Caco-2 (cell line): ENCODE results near the gene GSG1L2. TPM values are rescaled to one million over a fixed set of nuclear protein-coding genes. Genes with fewer than 3 reads are reported as not detected.

Experiments
- BruUV-seq: library from RNA; stranded (reverse); fragments of 400-500 nt; replicated peaks from 2 replicates; lab custom pipeline; 2021; lab: Mats Ljungman, UMichigan
- CTCF ChIA-PET: fragments of 300-600 bp; sonication (Branson Sonifier 250); formaldehyde crosslinking; loops from one replicate; lab custom pipeline; 2022; ENCODE audit warnings: antibody characterized with exemption; lab: Charles Lee
- POLR2A ChIA-PET: fragments of 300-600 bp; sonication (Branson Sonifier 250); formaldehyde crosslinking; loops from one replicate; lab custom pipeline; 2022; ENCODE audit warnings: antibody characterized with exemption; lab: Charles Lee
- DNase-seq, 2 experiments: peaks; one replicate each; pipeline versions ENCODE4 v3.0.0 to v3.0.0-alpha.2; 2020 to 2022
- H3K27me3 ChIP-seq: replicated peaks from 2 replicates; pipeline ENCODE4 v1.6.0; 2011; ENCODE audit warnings: low read length; ENCODE audit not compliant: control insufficient read depth, insufficient read depth
- H3K36me3 ChIP-seq: 2 replicates; pipeline ENCODE4 v1.5.1; 2011; ENCODE audit warnings: low read length; ENCODE audit not compliant: control insufficient read depth, insufficient read depth
- H3K4me1 ChIP-seq: fragments of 250-450 bp; sonication (Bioruptor Pico); 2 replicates; pipeline ENCODE4 v1.5.1; 2020; ENCODE audit warnings: mild to moderate bottlenecking
- H3K4me3 ChIP-seq: 2 replicates; pipeline ENCODE4 v1.5.1; 2011; ENCODE audit warnings: low read depth, mild to moderate bottlenecking, control low read depth, low read length
- H3K9me3 ChIP-seq: fragments of 250-450 bp; sonication (Bioruptor Pico); 2 replicates; pipeline ENCODE4 v1.5.1; 2020; ENCODE audit warnings: mild to moderate bottlenecking, moderate library complexity
- H3K27ac Mint-ChIP-seq: one replicate; pipeline ENCODE4 v1.8.0; 2022; ENCODE audit warnings: mixed read lengths; ENCODE audit not compliant: unreplicated experiment
- H3K27me3 Mint-ChIP-seq: one replicate; pipeline ENCODE4 v1.8.0; 2022; ENCODE audit warnings: mixed read lengths; ENCODE audit not compliant: insufficient read depth, unreplicated experiment
- H3K36me3 Mint-ChIP-seq: one replicate; pipeline ENCODE4 v1.8.0; 2022; ENCODE audit warnings: mild to moderate bottlenecking, mixed read lengths; ENCODE audit not compliant: insufficient read depth, unreplicated experiment
- H3K4me1 Mint-ChIP-seq: one replicate; pipeline ENCODE4 v1.8.0; 2022; ENCODE audit warnings: low read depth, mixed read lengths; ENCODE audit not compliant: unreplicated experiment
- H3K4me3 Mint-ChIP-seq: one replicate; pipeline ENCODE4 v1.8.0; 2022; ENCODE audit warnings: mild to moderate bottlenecking, moderate library complexity, mixed read lengths; ENCODE audit not compliant: unreplicated experiment
- H3K9me3 Mint-ChIP-seq: one replicate; pipeline ENCODE4 v1.8.0; 2022; ENCODE audit warnings: mixed read lengths; ENCODE audit not compliant: unreplicated experiment
- intact Hi-C: fragments of 100-400 bp; cut with micrococcal nuclease; formaldehyde crosslinking; loops from one replicate; pipeline ENCODE4 v1.10.0; 2022; ENCODE audit not compliant: unreplicated experiment
- total RNA-seq: library from RNA; stranded (reverse); gene quantifications from 2 replicates; pipeline ENCODE4 v1.2.3, GENCODE V29; 2022
- TF ChIP-seq, protein P1 (sequence below), 2 experiments: fragments of 200-600 bp in 1 of 2; IDR thresholded peaks; 1 replicate in 1 of 2; 2 replicates in 1 of 2; pipeline versions ENCODE4 v1.5.1 to v1.8.0; 2011 to 2022; ENCODE audit warnings: antibody characterized with exemption in 1 of 2, control low read depth in 1 of 2, inconsistent platforms in 1 of 2, low read depth in 1 of 2, low read length in 1 of 2, mild to moderate bottlenecking in 1 of 2, moderate library complexity in 1 of 2; ENCODE audit not compliant: insufficient read depth in 1 of 2, severe bottlenecking in 1 of 2, unreplicated experiment in 1 of 2

The GSG1L2 gene
- total RNA-seq, 1 experiment from 2014 or later = not detected

DNA sequence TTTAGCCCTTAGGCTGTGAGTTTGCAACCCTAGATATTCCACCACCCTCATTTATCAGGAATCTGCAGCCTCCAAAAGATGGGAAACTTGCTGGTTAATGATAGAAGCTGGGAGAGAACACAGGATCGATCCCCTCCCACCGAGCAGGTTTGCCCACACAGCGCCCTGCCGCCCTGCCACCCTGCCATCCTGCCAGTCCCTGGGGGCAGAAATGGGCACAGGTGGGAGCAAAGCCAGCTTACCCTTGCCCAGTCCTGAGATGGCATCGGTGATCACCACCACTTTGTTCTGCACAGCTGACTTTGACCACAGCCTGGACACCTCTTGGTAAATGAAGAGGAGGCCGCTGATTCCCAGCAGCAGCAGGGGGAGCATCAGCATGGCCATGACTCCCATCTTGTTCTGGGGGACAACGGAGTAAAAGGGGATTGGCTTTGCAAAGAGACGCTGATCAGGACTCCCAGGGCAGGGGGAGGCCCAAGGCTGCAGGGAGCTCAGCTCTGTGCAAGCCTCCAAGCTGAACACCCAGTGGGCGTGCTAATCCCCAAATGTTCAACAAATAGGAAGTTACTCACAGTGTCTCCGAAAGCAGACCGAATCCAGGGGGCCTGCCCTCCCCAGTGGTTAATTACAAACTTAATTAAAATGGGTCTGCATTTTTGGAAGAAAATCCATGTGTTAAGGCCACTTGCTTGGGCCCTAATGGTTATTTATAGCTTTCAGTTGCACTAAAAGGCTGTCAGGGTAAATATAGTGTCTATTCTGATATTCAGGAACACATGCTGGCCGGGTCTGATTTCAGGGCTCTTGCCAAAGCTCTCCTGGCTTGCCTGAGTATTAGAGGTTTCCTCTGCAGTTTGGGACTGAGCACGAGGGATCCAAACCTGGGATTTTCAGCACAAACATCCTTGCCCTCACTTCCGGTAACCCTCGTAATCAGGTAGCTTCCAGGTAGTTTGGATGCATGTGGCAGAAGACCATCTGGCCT is 30.7 kb downstream of the GSG1L2 start, which contains the start of gene DHRS7C:
DHRS7C (minus strand) TSS at position 704 of the 988 bp plus-strand sequence; CDS start at position 396, 308 bp downstream.
- Histone ChIP-seq H3K4me1 (no peaks in the 10 kb centered on the region), H3K36me3 (no peaks in the 10 kb centered on the region), H3K27me3 (no peaks in the 10 kb centered on the region), H3K9me3 (no peaks in the 10 kb centered on the region), H3K4me3 (no peak within 1 kb of the TSS)
- ChIA-PET CTCF (interaction anchor here (0.6 kb wide), 1 partner anchor 136 kb away, joined by 3 read pairs; no protein-coding TSS in a partner anchor), POLR2A (no interaction called here)
- Mint-ChIP-seq H3K4me1 (no peaks in the 10 kb centered on the region), H3K4me3 (no peak within 1 kb of the TSS), H3K36me3 (no peaks in the 10 kb centered on the region), H3K9me3 (no peaks in the 10 kb centered on the region), H3K27me3 (no peaks in the 10 kb centered on the region), H3K27ac (no peak within 1 kb of the TSS)
- no TSS peak for BruUV-seq
- intact Hi-C loops = no loop called here
- no peak for DNase-seq
- TF ChIP-seq, protein P1, sequence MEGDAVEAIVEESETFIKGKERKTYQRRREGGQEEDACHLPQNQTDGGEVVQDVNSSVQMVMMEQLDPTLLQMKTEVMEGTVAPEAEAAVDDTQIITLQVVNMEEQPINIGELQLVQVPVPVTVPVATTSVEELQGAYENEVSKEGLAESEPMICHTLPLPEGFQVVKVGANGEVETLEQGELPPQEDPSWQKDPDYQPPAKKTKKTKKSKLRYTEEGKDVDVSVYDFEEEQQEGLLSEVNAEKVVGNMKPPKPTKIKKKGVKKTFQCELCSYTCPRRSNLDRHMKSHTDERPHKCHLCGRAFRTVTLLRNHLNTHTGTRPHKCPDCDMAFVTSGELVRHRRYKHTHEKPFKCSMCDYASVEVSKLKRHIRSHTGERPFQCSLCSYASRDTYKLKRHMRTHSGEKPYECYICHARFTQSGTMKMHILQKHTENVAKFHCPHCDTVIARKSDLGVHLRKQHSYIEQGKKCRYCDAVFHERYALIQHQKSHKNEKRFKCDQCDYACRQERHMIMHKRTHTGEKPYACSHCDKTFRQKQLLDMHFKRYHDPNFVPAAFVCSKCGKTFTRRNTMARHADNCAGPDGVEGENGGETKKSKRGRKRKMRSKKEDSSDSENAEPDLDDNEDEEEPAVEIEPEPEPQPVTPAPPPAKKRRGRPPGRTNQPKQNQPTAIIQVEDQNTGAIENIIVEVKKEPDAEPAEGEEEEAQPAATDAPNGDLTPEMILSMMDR (IDR thresholded peaks at IDR 0.05; ENCODE audit: insufficient read depth in 1 of 2, low read depth in 1 of 2, low read length in 1 of 2, severe bottlenecking in 1 of 2, unreplicated experiment in 1 of 2) = no peak

DNA sequence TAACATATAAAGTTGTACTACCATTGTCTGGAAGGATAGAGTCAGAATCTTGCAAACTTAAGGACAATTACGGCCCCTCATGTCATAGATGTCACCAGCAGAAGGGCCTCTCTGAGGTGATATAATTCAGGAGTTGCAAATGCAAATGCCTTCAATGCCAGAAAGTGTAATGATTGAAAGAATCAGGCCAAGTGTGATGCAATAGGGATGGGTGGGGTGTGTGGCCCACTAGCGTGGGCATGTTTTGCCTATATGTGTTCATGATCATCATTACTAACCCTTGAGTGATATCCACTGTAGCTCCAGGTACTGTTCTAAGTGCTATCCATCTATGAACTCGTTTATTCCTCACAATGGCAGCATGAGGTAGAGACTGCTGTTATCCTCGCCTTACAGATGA is 31.6 kb downstream of the GSG1L2 start:
- Histone ChIP-seq H3K36me3 (no peaks in the 10 kb centered on the region), H3K27me3 (no peaks in the 10 kb centered on the region), H3K9me3 (no peaks in the 10 kb centered on the region), H3K4me1 (no peaks in the 10 kb centered on the region), H3K4me3 (no peak overlapping the region)
- no peak for DNase-seq
- no TSS peak for BruUV-seq
- Mint-ChIP-seq H3K9me3 (no peaks in the 10 kb centered on the region), H3K4me1 (no peaks in the 10 kb centered on the region), H3K36me3 (no peaks in the 10 kb centered on the region), H3K27ac (no peak overlapping the region), H3K4me3 (no peak overlapping the region), H3K27me3 (no peaks in the 10 kb centered on the region)
- ChIA-PET CTCF (no interaction called here), POLR2A (no interaction called here)
- TF ChIP-seq, protein P1 (IDR thresholded peaks at IDR 0.05; ENCODE audit: insufficient read depth in 1 of 2, low read depth in 1 of 2, low read length in 1 of 2, severe bottlenecking in 1 of 2, unreplicated experiment in 1 of 2) = no peak
- intact Hi-C loops = no loop called here

- no TSS peak for BruUV-seq
- H3K9me3 Mint-ChIP-seq = no peaks in the 10 kb centered on the region
- CTCF ChIA-PET = interaction anchor here (0.6 kb wide), 1 partner anchor 20 kb away, joined by 3 read pairs; no protein-coding TSS in a partner anchor
- H3K36me3 Mint-ChIP-seq = no peaks in the 10 kb centered on the region
- POLR2A ChIA-PET = no interaction called here
- TF ChIP-seq, protein P1 (IDR thresholded peaks at IDR 0.05; ENCODE audit: insufficient read depth in 1 of 2, low read depth in 1 of 2, low read length in 1 of 2, severe bottlenecking in 1 of 2, unreplicated experiment in 1 of 2) = no peak
- intact Hi-C loops = no loop called here
- Histone ChIP-seq H3K27me3 (no peaks in the 10 kb centered on the region), H3K36me3 (no peaks in the 10 kb centered on the region), H3K9me3 (no peaks in the 10 kb centered on the region), H3K4me1 (no peaks in the 10 kb centered on the region), H3K4me3 (no peak overlapping the region)
- H3K27me3 Mint-ChIP-seq = no peaks in the 10 kb centered on the region
- no peak overlapping the region for H3K4me3 Mint-ChIP-seq
- no peak overlapping the region for H3K27ac Mint-ChIP-seq
- no peaks in the 10 kb centered on the region for H3K4me1 Mint-ChIP-seq
- DNase-seq = no peak
Measured at GRCh38 chr17:9788601-9789000, 33.3 kb downstream of the GSG1L2 start.
